NCI-H1694 (cell line): ENCODE data around the gene MXI1.
"Not testable (repeated sequence)": the region's sequence is repeated elsewhere in the genome, so short reads cannot be mapped to it uniquely, and the experiment has no call there.

Experiments
- DNase-seq: peaks from one replicate; lab custom pipeline; 2025; lab: John Stamatoyannopoulos, UW

Gene MXI1

DNA sequence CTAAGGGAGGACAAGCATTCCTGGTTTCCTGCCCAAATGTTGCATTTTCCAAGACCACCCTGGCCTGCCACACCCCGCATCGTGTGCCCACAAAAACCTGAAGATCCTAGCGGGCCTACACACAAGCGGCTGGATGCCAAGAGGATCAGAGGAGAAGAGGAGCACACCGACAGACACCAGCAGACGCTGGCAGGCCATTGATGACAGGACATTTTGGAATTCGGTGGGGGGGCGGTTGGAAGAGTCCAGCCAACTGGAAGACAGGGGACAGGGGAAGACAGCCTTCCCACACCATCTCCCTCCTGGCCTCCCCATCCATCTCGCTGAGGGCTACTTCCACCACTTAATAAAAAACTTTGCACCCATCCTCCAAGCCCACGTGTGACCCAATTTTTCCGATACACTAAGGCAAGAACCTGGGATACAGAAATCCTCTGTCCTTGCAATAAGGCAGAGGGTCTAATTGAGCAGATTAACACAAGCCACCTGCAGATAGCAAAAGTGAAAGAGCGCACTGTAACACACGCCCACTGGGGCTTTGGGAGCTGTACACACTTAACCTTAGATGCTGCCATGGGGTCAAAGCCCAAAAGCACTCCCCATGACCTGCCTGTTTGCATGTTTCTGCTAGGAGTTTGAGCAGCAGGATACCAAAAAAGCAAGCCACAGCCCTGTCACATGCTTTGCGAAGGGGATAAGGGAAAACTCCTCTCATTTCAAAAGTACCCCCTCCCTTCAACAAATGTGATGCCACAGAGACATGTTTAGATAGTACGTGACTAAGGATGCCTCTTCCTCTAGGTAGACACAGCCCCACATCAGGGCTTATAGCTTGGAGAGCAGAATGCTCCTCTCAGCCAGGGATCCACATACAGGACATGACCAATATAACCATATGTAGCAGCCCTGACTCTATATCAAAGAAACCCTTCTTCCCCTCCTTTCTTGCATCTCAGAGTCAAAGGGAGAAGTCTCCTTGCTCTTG, 110.8 kb downstream of the MXI1 start:
- DNase-seq = no peak

DNA sequence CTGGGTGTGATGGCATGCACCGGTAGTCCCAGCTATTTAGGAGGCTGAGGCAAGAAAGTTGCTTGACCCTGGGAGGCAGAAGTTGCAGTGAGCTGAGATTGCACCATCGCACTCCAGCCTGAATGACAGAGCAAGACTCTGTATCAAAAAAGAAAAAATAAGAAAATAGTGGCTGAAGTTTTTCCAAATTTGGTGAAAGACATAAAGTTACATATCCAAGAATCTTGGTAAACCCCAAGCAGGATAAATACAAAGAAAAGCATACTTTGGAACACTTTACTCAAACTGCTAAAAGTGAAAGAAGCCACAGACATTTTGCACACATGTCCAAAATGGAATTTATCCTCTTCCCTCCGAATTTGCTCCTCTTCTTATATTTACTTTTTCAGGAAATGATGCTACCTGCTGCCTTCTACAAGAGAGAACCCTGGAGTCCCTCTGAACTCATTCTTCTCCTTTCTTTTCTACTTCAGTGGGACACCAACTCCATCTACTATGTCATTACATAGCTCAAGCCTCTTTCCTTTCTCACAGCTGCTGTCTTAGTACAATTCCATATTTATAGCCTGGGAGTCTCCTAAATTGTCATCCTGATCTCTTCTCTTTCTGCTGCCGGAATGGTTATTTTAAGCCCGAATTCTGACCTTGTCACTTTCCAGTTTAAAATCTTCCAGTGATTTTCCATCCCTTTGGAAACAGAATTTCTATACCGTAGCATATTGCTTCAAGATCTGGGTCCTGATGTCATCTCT, 114.6 kb downstream of the MXI1 start:
- DNase-seq = no peak

DNA sequence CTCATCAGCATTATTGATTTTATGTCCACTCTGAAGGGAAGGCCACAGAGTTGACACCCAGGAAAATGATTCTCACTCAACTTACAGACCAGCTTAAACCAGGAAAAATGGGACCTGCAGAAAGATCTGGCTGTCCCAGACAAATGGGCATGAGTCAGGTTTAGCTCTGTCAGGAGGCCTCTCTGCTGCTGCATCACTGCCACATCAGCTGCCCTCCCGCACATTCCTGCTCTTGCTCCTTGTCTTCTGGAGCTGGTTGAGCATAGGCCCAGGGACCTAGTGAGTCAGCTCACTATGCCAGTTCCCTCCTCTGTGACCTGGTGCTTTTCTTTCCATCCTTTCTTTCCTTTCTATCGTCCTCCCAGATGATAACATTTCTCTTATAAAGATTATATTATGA, 116.1 kb downstream of the MXI1 start:
- DNase-seq = no peak

GRCh38 chr10:110324201-110324804, 116.9 kb downstream of the MXI1 start:
- DNase-seq = no peak

DNA sequence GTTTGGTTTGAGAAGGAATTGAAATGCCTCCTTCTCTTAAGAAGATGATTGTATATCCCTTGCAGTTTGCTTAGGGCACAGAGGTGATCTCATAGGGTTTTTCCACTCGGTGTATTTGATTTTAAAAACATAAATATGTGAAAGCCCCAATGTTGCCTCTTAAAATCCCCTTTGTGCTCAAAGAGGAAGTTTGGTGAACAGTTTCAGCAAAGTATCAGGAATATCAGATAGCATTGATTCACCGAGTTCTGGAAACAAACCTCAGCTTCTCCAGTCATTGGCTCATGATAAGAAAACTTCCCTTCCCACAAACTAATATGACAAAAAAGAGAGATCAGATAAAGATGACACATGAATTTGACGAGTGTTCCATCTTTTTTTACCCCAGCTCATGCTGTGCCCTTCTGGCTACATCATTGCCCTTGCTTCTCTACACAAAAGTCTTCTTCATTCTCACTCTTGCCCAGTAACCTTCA, 117.4 kb downstream of the MXI1 start:
- DNase-seq = no peak

DNA sequence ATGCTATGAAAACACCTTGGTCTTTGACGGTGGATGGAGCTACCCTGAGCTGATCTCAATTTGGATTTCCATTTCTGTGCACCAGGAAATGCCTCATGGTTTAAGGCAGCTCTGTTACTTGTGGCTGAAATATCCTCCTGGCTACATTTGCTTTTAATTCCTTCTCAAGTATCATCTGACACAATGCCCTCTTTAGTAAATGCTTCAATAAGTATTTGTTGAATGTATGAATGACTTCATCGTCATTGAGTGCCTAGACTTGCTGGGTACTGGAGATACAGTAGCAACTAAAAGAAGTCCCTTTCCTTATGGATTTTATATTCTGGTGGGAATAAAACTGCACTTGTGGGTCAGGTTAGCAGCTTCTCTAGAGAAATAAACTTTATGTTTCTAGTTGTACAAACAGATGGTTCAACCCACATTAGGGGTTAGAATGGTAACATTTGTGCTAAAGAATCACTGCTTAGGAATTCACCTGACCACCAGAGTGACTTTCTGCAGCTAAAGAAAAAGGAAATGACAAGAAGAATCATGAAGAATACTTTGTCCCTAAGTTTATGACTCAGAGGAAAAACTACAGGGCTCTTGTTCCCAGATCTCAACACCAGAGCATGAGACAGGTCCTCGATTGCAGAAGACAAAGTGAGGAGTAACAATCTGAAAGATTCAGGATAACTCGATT, 119.1 kb downstream of the MXI1 start:
- DNase-seq = no peak

GRCh38 chr10:110327262-110327914, 120.0 kb downstream of the MXI1 start:
- no peak for DNase-seq

GRCh38 chr10:110330675-110331074, 123.3 kb downstream of the MXI1 start:
- DNase-seq = no peak

- not testable (repeated sequence) for DNase-seq
These were observed 123.9 kb downstream of the MXI1 start for GRCh38 chr10:110331226-110331795.

- no peak for DNase-seq
These were observed 126.8 kb downstream of the MXI1 start for GRCh38 chr10:110334061-110334656.

- no peak for DNase-seq
These were observed 128.1 kb downstream of the MXI1 start for GRCh38 chr10:110335314-110336064.

GRCh38 chr10:110336111-110336721, 128.8 kb downstream of the MXI1 start:
- no peak for DNase-seq
